ENCODE results near the gene NACC2.

Gene NACC2

DNA sequence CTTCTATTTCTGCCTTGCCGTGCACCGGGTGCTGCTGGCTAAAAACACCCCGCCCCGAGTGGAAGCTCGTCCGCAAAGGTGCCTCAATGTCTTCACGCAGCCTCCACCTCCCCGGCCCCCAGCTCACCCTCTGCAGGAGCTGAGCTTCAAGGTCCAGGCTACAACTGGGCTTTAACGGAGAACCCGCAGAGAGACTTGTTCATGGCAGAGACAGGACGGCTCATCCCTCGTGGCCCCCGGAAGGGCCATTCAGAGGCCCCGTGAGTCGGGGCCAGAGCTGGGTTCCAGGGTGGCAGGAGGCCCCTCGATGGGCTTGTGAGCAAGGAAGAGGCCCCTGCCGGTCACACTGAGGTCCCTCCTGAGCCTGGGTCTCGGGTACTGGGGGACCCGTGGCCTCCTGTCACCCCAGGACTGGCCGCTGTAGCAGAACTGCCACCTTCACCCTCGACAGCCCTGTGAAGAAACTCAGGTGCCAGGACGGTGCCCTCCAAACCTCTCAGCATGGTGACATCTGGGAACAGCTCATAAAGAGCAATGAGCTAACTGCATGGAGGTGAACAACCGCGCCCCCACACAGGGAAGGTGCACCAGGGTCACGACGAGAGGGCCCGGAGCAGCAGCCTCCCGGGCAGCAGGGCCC is 75.9 kb downstream of the NACC2 start:
- no peak for TF ChIP-seq ZFX (IDR thresholded peaks at IDR 0.05; ENCODE audit: borderline replicate concordance)
- no peak for TF ChIP-seq CTCF (IDR thresholded peaks at IDR 0.05)
- no peak overlapping the region for H3K27ac ChIP-seq

- no peak overlapping the region for H3K27ac ChIP-seq
- TF ChIP-seq ZFX (IDR thresholded peaks at IDR 0.05; ENCODE audit: borderline replicate concordance) (no peak), CTCF (IDR thresholded peaks at IDR 0.05) (no peak)
These were observed 76.6 kb downstream of the NACC2 start for GRCh38 chr9:136018257-136019031.

GRCh38 chr9:136017289-136018190 is 77.5 kb downstream of the NACC2 start:
- TF ChIP-seq ZFX (IDR thresholded peaks at IDR 0.05; ENCODE audit: borderline replicate concordance) (no peak), CTCF (IDR thresholded peaks at IDR 0.05) (no peak)
- no peak overlapping the region for H3K27ac ChIP-seq

DNA sequence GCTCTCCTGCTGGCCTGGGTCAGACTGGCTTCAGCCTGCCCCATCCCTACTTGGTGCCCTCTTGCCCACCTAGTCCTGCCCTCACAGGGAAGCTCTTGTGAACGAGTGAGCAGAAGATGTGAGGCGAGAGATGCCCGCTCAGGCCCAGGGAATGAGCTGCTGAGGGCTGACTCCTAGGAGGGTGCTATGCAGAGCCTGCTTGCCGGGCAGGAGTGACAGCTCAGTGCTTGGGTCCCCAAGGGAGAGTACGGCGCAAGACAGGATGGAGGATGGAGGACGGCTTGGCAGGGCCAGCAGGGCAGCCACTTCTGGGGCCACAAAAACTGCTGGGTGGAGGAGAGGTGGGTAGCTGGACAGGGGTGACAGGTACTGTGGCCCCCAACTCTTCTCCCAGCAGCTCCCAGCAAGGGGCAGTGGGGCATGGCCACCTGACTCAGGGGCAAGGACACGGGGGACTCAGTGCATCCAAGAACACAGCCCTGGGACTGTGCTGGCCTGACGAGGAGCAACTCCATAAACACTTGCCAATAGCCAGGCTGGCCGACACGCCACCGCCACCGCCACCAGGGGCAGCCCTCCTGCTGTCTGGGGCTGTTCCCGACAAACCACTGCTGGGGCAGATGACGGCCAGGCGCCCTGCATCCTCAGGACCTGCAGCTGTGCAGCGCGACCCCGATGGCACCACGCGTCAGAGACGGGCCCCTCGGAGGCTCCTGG is 78.4 kb downstream of the NACC2 start:
- no peak overlapping the region for H3K27ac ChIP-seq
- no peak for TF ChIP-seq CTCF (IDR thresholded peaks at IDR 0.05)
- no peak for TF ChIP-seq ZFX (IDR thresholded peaks at IDR 0.05; ENCODE audit: borderline replicate concordance)

DNA sequence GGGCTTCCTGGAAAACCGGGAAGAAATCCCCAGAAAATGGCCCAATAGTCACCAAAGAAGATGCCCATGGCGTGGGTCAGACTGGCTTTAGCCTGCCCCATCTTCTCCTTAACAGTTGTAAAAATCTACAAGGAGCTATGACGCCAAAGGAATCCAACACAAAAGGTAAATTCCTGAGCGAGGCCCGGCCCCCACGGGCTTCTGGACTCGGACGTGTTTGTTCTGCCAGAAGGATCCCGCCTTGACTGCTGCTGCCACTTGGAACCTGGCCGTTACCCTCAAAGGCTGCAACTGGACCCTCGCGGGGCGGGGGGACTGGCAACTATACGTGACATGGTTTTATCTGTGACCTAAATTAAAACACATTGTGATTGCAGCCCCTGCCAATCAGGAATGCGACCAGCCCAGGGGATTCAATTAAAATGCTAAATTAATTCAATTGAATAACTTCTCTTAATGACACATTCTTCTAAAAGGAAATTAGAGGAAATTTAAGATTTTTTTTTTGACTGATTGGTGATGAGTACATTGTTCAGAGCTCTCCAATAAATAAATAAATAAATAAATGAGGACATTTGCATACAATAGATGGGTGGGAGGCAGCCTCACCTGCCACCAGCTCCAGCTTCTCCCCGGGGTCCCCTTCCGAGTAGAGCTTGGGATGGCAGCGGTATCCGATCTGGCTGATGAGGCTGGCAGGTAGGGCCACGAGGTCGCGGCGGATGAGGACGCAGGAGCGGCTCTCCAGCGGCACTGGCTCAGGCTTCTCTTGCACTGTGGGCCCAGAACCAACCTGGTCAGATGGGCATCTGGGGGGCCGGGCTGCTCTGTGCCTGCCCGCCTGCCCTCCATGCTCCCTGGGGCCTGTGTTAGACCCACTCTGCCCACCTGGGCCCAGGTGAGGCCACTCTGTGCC is 79.2 kb downstream of the NACC2 start:
- TF ChIP-seq ZFX (IDR thresholded peaks at IDR 0.05; ENCODE audit: borderline replicate concordance) (no peak), CTCF (IDR thresholded peaks at IDR 0.05) (no peak)
- H3K27ac ChIP-seq: no peak overlapping the region

Measured in 22Rv1 (cell line).